Hepatocyte (in vitro differentiated cells): ENCODE measurements around the gene STAC. TPM values are rescaled to one million over a fixed set of nuclear protein-coding genes. Genes with fewer than 3 reads are reported as not detected.

Source experiments
- DNase-seq: peaks from one replicate; pipeline ENCODE4 v3.0.0-alpha.2; 2016; ENCODE audit warnings: low spot score
- H2AFZ ChIP-seq: fragments of 200-600 bp; sonication (generic); 2 replicates; pipeline ENCODE4 v1.6.0; 2016; ENCODE audit warnings: antibody characterized with exemption, mild to moderate bottlenecking
- H3K27ac ChIP-seq: fragments of 200-600 bp; sonication (generic); 2 replicates; pipeline ENCODE4 v1.5.1; 2016; ENCODE audit warnings: mild to moderate bottlenecking
- H3K27me3 ChIP-seq: fragments of 200-600 bp; sonication (generic); 2 replicates; pipeline ENCODE4 v1.6.1; 2016
- H3K36me3 ChIP-seq: fragments of 200-600 bp; sonication (generic); replicated peaks from 2 replicates; pipeline ENCODE4 v1.5.1; 2016; ENCODE audit warnings: low read depth; ENCODE audit not compliant: insufficient read depth
- H3K4me1 ChIP-seq: fragments of 200-600 bp; sonication (generic); 2 replicates; pipeline ENCODE4 v1.5.1; 2016; ENCODE audit warnings: mild to moderate bottlenecking, moderate library complexity; ENCODE audit not compliant: insufficient read depth
- H3K4me2 ChIP-seq: fragments of 200-600 bp; sonication (generic); 2 replicates; pipeline ENCODE4 v1.6.0; 2016
- H3K4me3 ChIP-seq: fragments of 200-600 bp; sonication (generic); 2 replicates; pipeline ENCODE4 v1.5.1; 2016; ENCODE audit warnings: mild to moderate bottlenecking
- H3K79me2 ChIP-seq: fragments of 200-600 bp; sonication (generic); 2 replicates; pipeline ENCODE4 v1.6.0; 2017; ENCODE audit warnings: mild to moderate bottlenecking
- H3K9me2 ChIP-seq: fragments of 200-600 bp; sonication (generic); replicated peaks from 2 replicates; pipeline ENCODE4 v1.6.0; 2017; ENCODE audit warnings: mild to moderate bottlenecking; ENCODE audit not compliant: insufficient read depth
- H3K9me3 ChIP-seq: fragments of 200-600 bp; sonication (generic); 2 replicates; pipeline ENCODE4 v1.5.1; 2016; ENCODE audit warnings: low read depth, mild to moderate bottlenecking
- H4K20me1 ChIP-seq: fragments of 200-600 bp; sonication (generic); 2 replicates; pipeline ENCODE4 v1.6.0; 2016; ENCODE audit warnings: mild to moderate bottlenecking; ENCODE audit not compliant: insufficient read depth, poor library complexity, severe bottlenecking
- CTCF ChIP-seq: fragments of 200-600 bp; sonication (generic); IDR thresholded peaks from 2 replicates; pipeline ENCODE4 v1.5.1; 2016; ENCODE audit warnings: antibody characterized with exemption, mild to moderate bottlenecking; ENCODE audit not compliant: poor library complexity
- EZH2 ChIP-seq: fragments of 200-600 bp; sonication (generic); IDR thresholded peaks from 2 replicates; pipeline ENCODE4 v1.6.1; 2016; ENCODE audit warnings: antibody characterized with exemption, mild to moderate bottlenecking, borderline replicate concordance
- EZH2phosphoT487 ChIP-seq: fragments of 200-600 bp; sonication (generic); IDR thresholded peaks from one replicate; pipeline ENCODE4 v1.6.1; 2018; ENCODE audit warnings: antibody characterized with exemption, mild to moderate bottlenecking, low read depth, moderate library complexity; ENCODE audit not compliant: unreplicated experiment, severe bottlenecking
- WGBS: methylation state at CpG from one replicate; pipeline ENCODE4 v1.1.6; 2016; ENCODE audit warnings: low lambda C conversion rate; ENCODE audit errors: missing lambda C conversion rate; 5-methylcytosine and 5-hydroxymethylcytosine counted together
- polyA plus RNA-seq: library from polyadenylated mRNA; unstranded; fragments of >200 nt; fragmentation: Nextera tagmentation; extraction: Ambion mirVana; gene quantifications from 2 replicates; pipeline ENCODE4 v1.2.1, GENCODE V29; 2016
- total RNA-seq: library from RNA; depleted of rRNA; stranded (reverse); fragments of >200 nt; gene quantifications from 2 replicates; pipeline ENCODE4 v1.2.3, GENCODE V29; 2014

The STAC gene
- total and polyA plus RNA-seq, 2 experiments from 2014 or later = 0.13 to 0.53 TPM

DNA sequence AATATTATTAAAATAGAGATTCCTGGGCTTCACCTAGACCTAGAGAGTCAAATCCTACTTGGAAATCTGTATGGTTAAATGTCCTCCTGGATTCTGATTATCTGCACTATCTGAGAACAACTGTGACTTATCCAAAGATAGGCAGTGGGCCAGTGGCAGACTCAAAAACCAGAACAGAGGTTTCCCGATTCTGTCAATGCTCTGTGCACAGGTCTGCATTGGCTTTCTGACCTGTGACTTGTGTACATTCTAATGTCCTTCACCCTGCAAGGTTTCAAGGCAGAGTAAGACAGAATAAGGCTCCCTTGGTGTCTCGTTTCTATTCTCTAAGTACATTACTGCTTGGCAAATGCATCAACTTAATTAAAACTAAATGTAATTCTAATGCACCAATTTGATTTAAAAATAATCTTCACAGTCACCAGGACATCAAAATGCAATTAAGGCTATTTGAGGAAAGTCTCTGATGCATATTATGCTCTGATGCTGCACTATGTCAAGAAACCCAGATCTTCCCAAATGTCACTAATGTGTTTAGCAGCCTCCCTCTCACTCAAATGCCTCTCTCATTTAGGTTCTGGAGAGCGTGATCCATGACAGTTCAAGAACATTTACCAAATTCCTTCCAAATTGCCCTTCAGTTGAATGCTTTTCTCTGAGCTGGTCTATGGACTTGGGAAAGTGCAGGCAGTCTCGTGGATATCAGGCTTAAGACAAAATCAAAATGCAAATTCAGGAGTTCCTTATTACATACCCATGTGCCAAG is 140.1 kb downstream of the STAC start:
- H2AFZ ChIP-seq = no peak overlapping the region
- no peaks in the 10 kb centered on the region for H3K9me2 ChIP-seq
- 61% methylated on average over 4 of the region's 4 CpGs for WGBS
- H3K9me3 ChIP-seq = no peaks in the 10 kb centered on the region
- no peaks in the 10 kb centered on the region for H3K27me3 ChIP-seq
- no peaks in the 10 kb centered on the region for H3K4me1 ChIP-seq
- H4K20me1 ChIP-seq = no peaks in the 10 kb centered on the region
- H3K79me2 ChIP-seq = no peaks in the 10 kb centered on the region
- no peak overlapping the region for H3K27ac ChIP-seq
- no peak overlapping the region for H3K4me2 ChIP-seq
- TF ChIP-seq EZH2 (no peak), CTCF (no peak), EZH2phosphoT487 (no peak)
- H3K4me3 ChIP-seq = no peak overlapping the region
- no peaks in the 10 kb centered on the region for H3K36me3 ChIP-seq
- no peak for DNase-seq

- no peak overlapping the region for H3K27ac ChIP-seq
- TF ChIP-seq EZH2phosphoT487 (no peak), CTCF (no peak), EZH2 (no peak)
Observed at GRCh38 chr3:36521007-36521379, 140.7 kb downstream of the STAC start.

DNA sequence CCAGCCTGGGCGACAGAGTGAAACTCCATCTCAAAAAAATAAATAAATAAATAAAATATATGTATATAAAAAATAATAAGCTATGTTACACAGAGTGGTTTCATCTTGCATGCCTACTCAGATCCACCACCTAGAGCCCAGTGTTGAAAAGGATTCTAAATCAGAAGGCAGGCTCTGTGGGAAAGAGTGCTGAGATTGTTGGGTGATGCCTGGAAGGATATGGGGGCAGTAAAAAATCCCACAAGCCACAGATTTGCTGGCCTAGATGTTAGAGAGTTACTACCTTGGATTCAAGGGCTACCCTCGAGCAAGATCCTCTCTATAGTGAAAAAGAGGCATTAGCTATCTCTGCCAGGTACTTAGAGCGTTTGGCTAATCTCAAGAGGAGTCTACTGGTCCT is 144.3 kb downstream of the STAC start:
- Histone ChIP-seq H3K79me2 (no peaks in the 10 kb centered on the region), H3K4me1 (peaks cover 4% of the 10 kb centered on the region), H3K9me2 (no peaks in the 10 kb centered on the region), H2AFZ (no peak overlapping the region), H3K4me3 (no peak overlapping the region), H3K27me3 (no peaks in the 10 kb centered on the region), H3K4me2 (no peak overlapping the region), H3K9me3 (no peaks in the 10 kb centered on the region), H3K36me3 (no peaks in the 10 kb centered on the region), H3K27ac (no peak overlapping the region), H4K20me1 (no peaks in the 10 kb centered on the region)
- DNase-seq = no peak
- WGBS = 80% methylated on average over 3 of the region's 3 CpGs
- no peak for TF ChIP-seq EZH2

More at GRCh38 chr3:36521007-36521379, 140.7 kb downstream of the STAC start:
- Histone ChIP-seq H3K9me3 (no peaks in the 10 kb centered on the region), H3K27me3 (no peaks in the 10 kb centered on the region), H3K9me2 (no peaks in the 10 kb centered on the region), H3K79me2 (no peaks in the 10 kb centered on the region), H4K20me1 (no peaks in the 10 kb centered on the region), H3K4me1 (peaks cover 4% of the 10 kb centered on the region), H3K4me2 (no peak overlapping the region), H3K36me3 (no peaks in the 10 kb centered on the region), H3K4me3 (no peak overlapping the region), H2AFZ (no peak overlapping the region)
- WGBS = 68% methylated on average over 2 of the region's 2 CpGs
- no peak for DNase-seq

DNA sequence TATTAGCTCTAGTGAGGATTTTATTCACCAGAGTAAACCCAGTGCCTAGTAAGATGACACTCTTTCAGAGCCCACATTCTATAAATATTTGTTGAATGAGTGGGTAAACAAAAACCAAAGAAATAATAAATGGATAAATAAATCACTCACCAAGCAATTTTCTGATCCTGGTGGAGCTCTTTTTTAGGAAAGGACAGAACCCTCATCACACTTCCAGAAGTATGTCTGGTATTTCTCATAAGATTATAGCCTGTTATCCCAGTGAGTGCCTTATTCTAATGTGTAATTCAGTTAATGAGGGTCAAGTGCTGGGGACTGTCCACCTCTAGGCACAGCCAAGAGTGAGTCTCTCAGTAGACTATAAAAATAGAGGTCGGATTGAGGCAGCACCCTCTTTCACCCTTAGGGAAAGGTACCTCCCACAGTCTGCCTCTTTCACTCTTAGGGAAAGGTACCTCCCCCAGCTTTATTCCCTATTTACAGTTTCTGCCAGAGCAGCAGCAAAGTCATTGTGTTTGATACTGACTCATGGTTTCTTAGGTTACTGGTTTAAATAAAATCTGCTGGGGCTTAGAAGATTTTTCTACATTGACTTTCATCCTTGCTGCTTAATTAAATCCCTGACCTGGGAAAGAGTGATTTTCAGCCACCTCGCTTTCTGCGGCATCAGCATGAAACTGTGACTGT is 145.0 kb downstream of the STAC start:
- TF ChIP-seq CTCF = no peak
- TF ChIP-seq EZH2 = no peak
- TF ChIP-seq EZH2phosphoT487 = no peak
- Histone ChIP-seq H3K4me3 (no peak overlapping the region), H3K4me1 (peaks cover 4% of the 10 kb centered on the region), H4K20me1 (no peaks in the 10 kb centered on the region), H3K36me3 (no peaks in the 10 kb centered on the region), H3K79me2 (no peaks in the 10 kb centered on the region), H3K27me3 (no peaks in the 10 kb centered on the region), H3K4me2 (no peak overlapping the region), H2AFZ (no peak overlapping the region), H3K27ac (no peak overlapping the region), H3K9me3 (no peaks in the 10 kb centered on the region), H3K9me2 (no peaks in the 10 kb centered on the region)
- DNase-seq = peak; percentile 15
- 65% methylated on average over 3 of the region's 3 CpGs for WGBS
